Gastrocnemius medialis (tissue), 4 donors: ENCODE data around the gene RARRES1. TPM values are rescaled to one million over a fixed set of nuclear protein-coding genes. Genes with fewer than 3 reads are reported as not detected.
A peak's percentile ranks its signal among the peaks of the same experiment; 100 is the strongest.

Experiments used
- ATAC-seq, 2 donors: fragments of 150-250 bp; one replicate each; pipeline ENCODE4 v1.9.1; 2016
- DNase-seq, 2 donors: peaks; one replicate each; pipeline ENCODE4 v3.0.0-alpha.2; 2019
- H3K27ac ChIP-seq, 4 donors: fragments of 200-600 bp; sonication (generic); 1 replicate in 1 of 4; 2 replicates in 3 of 4; pipeline ENCODE4 v1.5.1; 2016 to 2018; ENCODE audit warnings: mild to moderate bottlenecking in 2 of 4, moderate library complexity in 1 of 4
- H3K27me3 ChIP-seq, 3 donors: fragments of 200-600 bp; sonication (generic) in 2 of 3; 1 replicate in 1 of 3; 2 replicates in 2 of 3; pipeline versions ENCODE4 v1.5.1 to v1.6.0; 2016 to 2019; ENCODE audit warnings: mild to moderate bottlenecking in 1 of 3, moderate library complexity in 1 of 3
- H3K36me3 ChIP-seq, 2 donors: fragments of 200-600 bp; sonication (generic) in 1 of 2; one replicate each; pipeline ENCODE4 v1.5.1; 2017 to 2018
- H3K4me1 ChIP-seq, 2 donors: fragments of 200-600 bp; sonication (generic) in 1 of 2; one replicate each; pipeline ENCODE4 v1.5.1; 2016 to 2017; ENCODE audit warnings: mild to moderate bottlenecking in 2 of 2
- H3K4me3 ChIP-seq, 4 donors: fragments of 200-600 bp; sonication (generic) in 3 of 4; 1 replicate in 1 of 4; 2 replicates in 3 of 4; pipeline ENCODE4 v1.5.1; 2016 to 2019; ENCODE audit warnings: mild to moderate bottlenecking in 2 of 4
- H3K9me3 ChIP-seq, 3 donors: fragments of 200-600 bp; sonication (generic) in 2 of 3; 1 replicate in 1 of 3; 2 replicates in 2 of 3; pipeline ENCODE4 v1.5.1; 2016 to 2019
- POLR2A ChIP-seq, 2 donors: fragments of 450-650 bp; IDR thresholded peaks; one replicate each; pipeline ENCODE4 v1.6.1; 2017; ENCODE audit warnings: antibody characterized with exemption in 2 of 2, mild to moderate bottlenecking in 2 of 2, moderate library complexity in 2 of 2
- in situ Hi-C, 4 donors: fragments of 200-750 bp; cut with MboI; loops; one replicate each; pipeline versions ENCODE4 v1.15.0 to v1.8.0; 2017; ENCODE audit warnings: low sequenced_read_pairs in 4 of 4
- intact Hi-C: fragments of 100-400 bp; cut with DNase I; formaldehyde crosslinking; loops from one replicate; pipeline ENCODE4 v1.15.1; 2023; ENCODE audit warnings: low total_unique reads
- total RNA-seq, 4 donors: library from RNA; depleted of rRNA; stranded (reverse); fragments of >200 nt; gene quantifications; one replicate each; pipeline versions ENCODE4 v1.1.0 to v1.2.3, GENCODE V29; 2016
- TF ChIP-seq, protein P1 (sequence below), 5 experiments: fragments of 450-650 bp in 3 of 5; fragments of 200-600 bp in 2 of 5; sonication (generic) in 2 of 5; IDR thresholded peaks in 4 of 5; conservative IDR thresholded peaks in 1 of 5; 1 replicate in 4 of 5; 2 replicates in 1 of 5; pipeline ENCODE4 v1.5.1; 2016 to 2019; ENCODE audit warnings: antibody characterized with exemption in 5 of 5, mild to moderate bottlenecking in 3 of 5, moderate library complexity in 3 of 5

The RARRES1 gene
- total RNA-seq, 4 donors from 2014 or later, result 1.4 to 27.6 (median 4.4) TPM

DNA sequence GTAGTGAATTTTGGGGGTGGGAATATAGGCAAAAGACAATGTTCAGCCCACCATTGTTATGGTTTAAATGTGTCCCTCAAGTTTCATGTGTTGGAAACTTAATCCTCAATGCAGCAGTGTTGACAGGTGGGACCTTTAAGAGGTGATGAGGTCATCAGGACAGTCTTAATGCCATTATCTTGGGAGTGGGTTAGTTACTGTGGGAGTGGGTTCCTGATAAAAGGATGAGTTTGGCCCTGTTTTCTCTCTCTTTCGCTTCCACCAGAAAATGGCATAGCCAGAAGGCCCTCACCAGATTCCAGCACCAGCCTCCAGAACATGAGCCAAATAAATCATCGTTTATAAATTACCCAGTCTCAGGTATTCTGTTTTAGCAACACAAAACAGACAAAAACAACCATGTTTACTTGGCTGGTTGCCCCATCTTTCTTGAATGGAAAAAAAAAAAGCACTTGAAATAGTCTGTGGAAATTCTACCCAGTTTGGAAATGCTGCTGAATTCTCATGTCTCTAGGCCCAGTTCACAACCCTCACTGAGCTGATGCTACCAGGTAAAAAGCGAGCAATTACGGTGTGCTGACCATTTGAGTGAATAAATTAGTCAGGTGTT, 38.6 kb upstream of the RARRES1 start:
- intact Hi-C loops, result loop anchor here (5.0 kb wide), 1 partner anchor 44 kb away; no protein-coding TSS in a partner anchor
- peaks cover 17 to 28% of the 10 kb centered on the region in 2 donors for H3K4me1 ChIP-seq
- TF ChIP-seq POLR2A (IDR thresholded peaks at IDR 0.05), result no peak
- TF ChIP-seq, protein P1, sequence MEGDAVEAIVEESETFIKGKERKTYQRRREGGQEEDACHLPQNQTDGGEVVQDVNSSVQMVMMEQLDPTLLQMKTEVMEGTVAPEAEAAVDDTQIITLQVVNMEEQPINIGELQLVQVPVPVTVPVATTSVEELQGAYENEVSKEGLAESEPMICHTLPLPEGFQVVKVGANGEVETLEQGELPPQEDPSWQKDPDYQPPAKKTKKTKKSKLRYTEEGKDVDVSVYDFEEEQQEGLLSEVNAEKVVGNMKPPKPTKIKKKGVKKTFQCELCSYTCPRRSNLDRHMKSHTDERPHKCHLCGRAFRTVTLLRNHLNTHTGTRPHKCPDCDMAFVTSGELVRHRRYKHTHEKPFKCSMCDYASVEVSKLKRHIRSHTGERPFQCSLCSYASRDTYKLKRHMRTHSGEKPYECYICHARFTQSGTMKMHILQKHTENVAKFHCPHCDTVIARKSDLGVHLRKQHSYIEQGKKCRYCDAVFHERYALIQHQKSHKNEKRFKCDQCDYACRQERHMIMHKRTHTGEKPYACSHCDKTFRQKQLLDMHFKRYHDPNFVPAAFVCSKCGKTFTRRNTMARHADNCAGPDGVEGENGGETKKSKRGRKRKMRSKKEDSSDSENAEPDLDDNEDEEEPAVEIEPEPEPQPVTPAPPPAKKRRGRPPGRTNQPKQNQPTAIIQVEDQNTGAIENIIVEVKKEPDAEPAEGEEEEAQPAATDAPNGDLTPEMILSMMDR (IDR thresholded peaks at IDR 0.05 in 4 of 5, conservative IDR thresholded peaks at IDR 0.05 in 1 of 5), result no peak
- H3K9me3 ChIP-seq, result no peaks in the 10 kb centered on the region
- H3K4me3 ChIP-seq, result no peak overlapping the region
- H3K36me3 ChIP-seq, result no peaks in the 10 kb centered on the region
- DNase-seq (no peak), ATAC-seq (no peak)
- H3K27ac ChIP-seq, result peak overlapping the region in 1 of 4 donors; percentile 66
- in situ Hi-C loops, result no loop called here
- H3K27me3 ChIP-seq, result no peaks in the 10 kb centered on the region

DNA sequence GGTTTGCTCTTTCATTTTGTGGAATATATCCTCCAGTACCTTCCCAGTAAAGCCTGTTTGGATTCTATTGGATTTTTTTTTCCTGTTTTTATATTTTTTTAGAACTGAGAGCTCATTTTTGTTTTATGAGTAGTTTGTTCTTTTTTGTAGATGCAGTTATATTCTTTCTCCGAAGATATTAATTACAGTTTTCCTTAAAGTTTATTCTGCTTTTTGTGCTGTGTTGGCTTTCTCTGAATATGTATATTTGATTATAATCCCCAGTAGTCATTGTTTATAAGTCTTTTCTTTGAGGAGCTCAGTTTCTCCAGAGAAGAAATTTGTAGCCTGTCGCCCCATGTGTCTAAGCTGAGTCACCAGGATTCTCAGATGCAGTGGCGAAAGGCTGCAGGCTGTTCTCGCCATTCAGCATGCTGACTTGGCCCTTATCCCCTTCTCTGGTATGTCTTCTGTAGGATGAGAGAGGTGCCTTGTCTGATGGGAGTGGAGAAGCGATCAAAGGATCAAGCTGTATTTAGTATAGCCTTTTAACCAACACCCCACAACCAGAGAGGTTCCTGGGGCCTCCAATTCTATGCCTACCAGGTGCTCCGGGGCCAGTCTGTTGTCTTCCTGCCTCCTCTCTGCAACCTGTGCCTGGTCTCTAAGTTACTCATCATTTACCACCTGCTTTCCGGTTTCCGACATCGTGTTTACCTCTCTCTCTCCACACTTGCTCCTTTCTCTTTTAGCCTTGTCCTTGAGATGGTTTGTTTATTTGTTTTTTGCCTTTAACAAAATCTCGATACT, 37.9 kb upstream of the RARRES1 start:
- DNase-seq (no peak), ATAC-seq (no peak)
- Histone ChIP-seq H3K36me3 (no peaks in the 10 kb centered on the region), H3K27ac (peak overlapping the region; percentile 19 to 67 (median 46)), H3K27me3 (no peaks in the 10 kb centered on the region), H3K4me1 (peaks cover 17 to 31% of the 10 kb centered on the region in 2 donors), H3K4me3 (no peak overlapping the region), H3K9me3 (no peaks in the 10 kb centered on the region)
- intact Hi-C loops (loop anchor here (5.0 kb wide), 1 partner anchor 43 kb away; no protein-coding TSS in a partner anchor), in situ Hi-C loops (no loop called here)
- TF ChIP-seq, protein P1 (IDR thresholded peaks at IDR 0.05 in 4 of 5, conservative IDR thresholded peaks at IDR 0.05 in 1 of 5), result no peak
- no peak for TF ChIP-seq POLR2A (IDR thresholded peaks at IDR 0.05)

DNA sequence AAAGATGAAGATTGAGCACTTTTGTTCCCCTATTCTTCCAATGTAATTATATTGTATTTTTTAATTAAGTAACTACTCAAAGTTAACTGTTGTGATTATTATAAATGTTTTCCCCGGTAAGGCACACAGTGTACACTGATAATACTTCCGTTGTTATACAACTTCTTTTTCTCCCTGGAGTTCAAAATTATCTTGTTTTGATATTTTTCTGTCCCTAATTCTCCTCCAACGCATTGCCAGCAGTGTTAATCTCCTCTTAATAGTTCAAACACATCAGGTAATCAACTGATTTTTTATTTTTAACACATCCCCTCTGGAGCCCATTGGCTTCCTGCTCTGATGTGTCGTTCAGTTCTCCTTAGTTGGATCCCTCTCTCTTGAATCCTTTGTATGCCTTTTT, 37.3 kb upstream of the RARRES1 start:
- no peaks in the 10 kb centered on the region for H3K36me3 ChIP-seq
- TF ChIP-seq, protein P1 (IDR thresholded peaks at IDR 0.05 in 4 of 5, conservative IDR thresholded peaks at IDR 0.05 in 1 of 5), result no peak
- TF ChIP-seq POLR2A (IDR thresholded peaks at IDR 0.05), result no peak
- no peaks in the 10 kb centered on the region for H3K27me3 ChIP-seq
- in situ Hi-C loops, result no loop called here
- H3K4me3 ChIP-seq, result no peak overlapping the region
- peaks cover 17 to 31% of the 10 kb centered on the region in 2 donors for H3K4me1 ChIP-seq
- no peaks in the 10 kb centered on the region for H3K9me3 ChIP-seq
- peak in 1 of 2 donors; percentile 17 for ATAC-seq
- no peak for DNase-seq
- peak overlapping the region; percentile 19 to 67 (median 46) for H3K27ac ChIP-seq
- intact Hi-C loops, result no loop called here

DNA sequence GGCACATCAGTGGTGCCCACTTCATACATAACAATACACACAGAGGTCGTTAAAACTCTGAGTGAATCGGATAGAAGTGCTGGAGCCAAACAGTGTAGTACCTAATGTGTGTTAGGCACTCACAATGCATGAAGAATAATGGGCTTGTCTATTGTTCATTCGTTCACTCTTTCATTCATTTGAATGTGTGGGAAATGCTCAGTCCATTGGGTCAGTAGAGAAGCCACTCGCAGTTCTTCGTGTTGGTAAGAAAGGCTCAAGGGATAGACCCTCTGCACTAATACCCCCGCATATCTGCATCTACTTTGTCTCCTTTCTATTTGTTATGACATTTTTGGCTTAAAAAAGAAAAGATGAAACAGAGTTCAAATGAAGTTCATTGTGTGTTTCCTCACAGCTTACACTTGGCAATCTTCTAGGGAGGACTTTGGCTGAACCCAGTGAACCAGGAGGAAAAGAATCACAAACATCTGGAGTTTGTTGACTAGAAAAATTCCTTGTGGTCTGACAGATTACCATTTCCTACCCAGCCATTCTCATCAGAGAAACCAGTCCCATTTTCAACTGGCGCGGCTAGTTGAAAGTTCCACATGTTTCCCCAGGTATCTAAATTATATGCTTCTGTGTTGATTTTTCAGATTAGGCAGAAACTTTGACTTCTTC, 36.8 kb upstream of the RARRES1 start:
- Histone ChIP-seq H3K4me1 (peaks cover 17 to 31% of the 10 kb centered on the region in 2 donors), H3K27ac (peak overlapping the region; percentile 26 to 67 (median 50)), H3K9me3 (no peaks in the 10 kb centered on the region), H3K36me3 (no peaks in the 10 kb centered on the region), H3K4me3 (peak overlapping the region; percentile 4 to 30 (median 6)), H3K27me3 (no peaks in the 10 kb centered on the region)
- peak; percentile 83 to 87 for ATAC-seq
- DNase-seq, result peak; percentile 18 to 20
- intact Hi-C loops (no loop called here), in situ Hi-C loops (no loop called here)
- TF ChIP-seq, protein P1 (IDR thresholded peaks at IDR 0.05 in 4 of 5, conservative IDR thresholded peaks at IDR 0.05 in 1 of 5), result no peak
- TF ChIP-seq POLR2A (IDR thresholded peaks at IDR 0.05), result no peak
